GM23338 (cell line): ENCODE data around the gene FLT1. TPM values are rescaled to one million over a fixed set of nuclear protein-coding genes. Genes with fewer than 3 reads are reported as not detected.
A peak's percentile ranks its signal among the peaks of the same experiment; 100 is the strongest.

Source experiments
- ATAC-seq: fragments of 200-7000 bp; cut with Tn5 transposase; 3 replicates; pipeline ENCODE4 v1.9.1; 2020
- DNase-seq: peaks from one replicate; pipeline ENCODE4 v3.0.0-alpha.2; 2015; ENCODE audit warnings: low spot score
- H2AFZ ChIP-seq: fragments of 200-600 bp; sonication (generic); 2 replicates; pipeline ENCODE4 v1.8.0; 2016; ENCODE audit warnings: antibody characterized with exemption, mild to moderate bottlenecking, moderate library complexity
- H3F3A ChIP-seq: fragments of 200-600 bp; sonication (generic); replicated peaks from 2 replicates; pipeline ENCODE4 v1.8.0; 2017; ENCODE audit warnings: antibody characterized with exemption, mixed run types, low read depth
- H3K27ac ChIP-seq: fragments of 200-600 bp; sonication (generic); 2 replicates; pipeline ENCODE4 v1.6.1; 2016; ENCODE audit warnings: low read depth
- H3K27me3 ChIP-seq: fragments of 200-600 bp; sonication (generic); 2 replicates; pipeline ENCODE4 v1.8.0; 2016; ENCODE audit warnings: mild to moderate bottlenecking, mixed run types, moderate library complexity; ENCODE audit not compliant: insufficient read depth
- H3K36me3 ChIP-seq: fragments of 200-600 bp; sonication (generic); 2 replicates; pipeline ENCODE4 v1.8.0; 2016; ENCODE audit warnings: mild to moderate bottlenecking; ENCODE audit not compliant: insufficient read depth
- H3K4me1 ChIP-seq: fragments of 200-600 bp; sonication (generic); 2 replicates; pipeline ENCODE4 v1.8.0; 2016; ENCODE audit warnings: mild to moderate bottlenecking, moderate library complexity; ENCODE audit not compliant: insufficient read depth
- H3K4me2 ChIP-seq: fragments of 200-600 bp; sonication (generic); 2 replicates; pipeline ENCODE4 v1.7.1; 2017; ENCODE audit warnings: mixed run types
- H3K4me3 ChIP-seq: fragments of 200-600 bp; sonication (generic); 2 replicates; pipeline ENCODE4 v1.6.1; 2016; ENCODE audit warnings: mixed run types
- H3K79me2 ChIP-seq: fragments of 200-600 bp; sonication (generic); replicated peaks from 2 replicates; pipeline ENCODE4 v1.8.0; 2017; ENCODE audit warnings: mild to moderate bottlenecking; ENCODE audit not compliant: insufficient read depth
- H3K9me2 ChIP-seq: fragments of 200-600 bp; sonication (generic); 2 replicates; pipeline ENCODE4 v1.8.0; 2017; ENCODE audit not compliant: insufficient read depth
- H4K20me1 ChIP-seq: fragments of 200-600 bp; sonication (generic); replicated peaks from 2 replicates; pipeline ENCODE4 v1.8.0; 2017; ENCODE audit warnings: mild to moderate bottlenecking; ENCODE audit not compliant: insufficient read depth
- H3K27ac Mint-ChIP-seq: 2 replicates; pipeline ENCODE4 v1.8.0; 2020; ENCODE audit warnings: inconsistent platforms, mild to moderate bottlenecking, moderate library complexity, mixed read lengths
- H3K27me3 Mint-ChIP-seq: 3 replicates; pipeline ENCODE4 v1.8.0; 2022; ENCODE audit warnings: low read depth, mild to moderate bottlenecking, moderate library complexity, mixed read lengths, inconsistent platforms; ENCODE audit not compliant: insufficient read depth, poor library complexity
- H3K36me3 Mint-ChIP-seq: 3 replicates; pipeline ENCODE4 v1.8.0; 2021; ENCODE audit warnings: low read depth, mild to moderate bottlenecking, inconsistent platforms, moderate library complexity, mixed read lengths
- H3K4me1 Mint-ChIP-seq: 3 replicates; pipeline ENCODE4 v1.8.0; 2020; ENCODE audit warnings: mild to moderate bottlenecking, inconsistent platforms, mixed read lengths
- H3K4me3 Mint-ChIP-seq: 3 replicates; pipeline ENCODE4 v1.8.0; 2021; ENCODE audit warnings: moderate library complexity, mild to moderate bottlenecking, inconsistent platforms, mixed read lengths
- H3K9me3 Mint-ChIP-seq: 3 replicates; pipeline ENCODE4 v1.8.0; 2020; ENCODE audit warnings: moderate library complexity, mild to moderate bottlenecking, inconsistent platforms, mixed read lengths
- CREB1 ChIP-seq: fragments of 250-450 bp; sonication (Bioruptor Pico); IDR thresholded peaks from 2 replicates; pipeline ENCODE4 v1.5.0; 2020; ENCODE audit warnings: low read depth, mild to moderate bottlenecking, moderate library complexity
- CTCF ChIP-seq, 2 experiments: fragments of 200-600 bp in 1 of 2; sonication (generic) in 1 of 2; conservative IDR thresholded peaks; 2 replicates each; pipeline versions ENCODE4 v1.5.1 to v1.6.1; 2016 to 2017; ENCODE audit warnings: antibody characterized with exemption in 2 of 2, low read depth in 2 of 2, mild to moderate bottlenecking in 2 of 2, moderate library complexity in 1 of 2
- ETS1 ChIP-seq: IDR thresholded peaks from 2 replicates; pipeline ENCODE4 v1.6.1; 2016; ENCODE audit warnings: antibody characterized with exemption
- EZH2 ChIP-seq: fragments of 200-600 bp; sonication (generic); IDR thresholded peaks from one replicate; pipeline ENCODE4 v1.8.0; 2017; ENCODE audit warnings: antibody characterized with exemption, mild to moderate bottlenecking, low read depth; ENCODE audit not compliant: unreplicated experiment
- EZH2phosphoT487 ChIP-seq: fragments of 200-600 bp; sonication (generic); IDR thresholded peaks from one replicate; pipeline ENCODE4 v1.8.1; 2018; ENCODE audit warnings: antibody characterized with exemption; ENCODE audit not compliant: unreplicated experiment
- JUNB ChIP-seq: IDR thresholded peaks from one replicate; pipeline ENCODE4 v1.6.1; 2016; ENCODE audit warnings: antibody characterized with exemption; ENCODE audit not compliant: unreplicated experiment
- NANOG ChIP-seq: IDR thresholded peaks from 2 replicates; pipeline ENCODE4 v1.6.1; 2016; ENCODE audit warnings: antibody characterized with exemption, borderline replicate concordance
- POLR2AphosphoS5 ChIP-seq: IDR thresholded peaks from 2 replicates; pipeline ENCODE4 v1.6.1; 2016; ENCODE audit warnings: antibody characterized with exemption, low read depth
- REST ChIP-seq: IDR thresholded peaks from one replicate; pipeline ENCODE4 v1.6.1; 2018; ENCODE audit warnings: antibody characterized with exemption; ENCODE audit not compliant: unreplicated experiment
- STAT1 ChIP-seq: IDR thresholded peaks from one replicate; pipeline ENCODE4 v1.6.1; 2016; ENCODE audit warnings: antibody characterized with exemption; ENCODE audit not compliant: unreplicated experiment
- ZNF114 ChIP-seq: fragments of 250-450 bp; sonication (Bioruptor Pico); IDR thresholded peaks from 2 replicates; pipeline ENCODE4 v1.5.0; 2020; ENCODE audit warnings: mild to moderate bottlenecking, moderate library complexity
- ZNF331 ChIP-seq: fragments of 250-450 bp; sonication (Bioruptor Pico); IDR thresholded peaks from 2 replicates; pipeline ENCODE4 v1.5.0; 2020; ENCODE audit warnings: low read depth, mild to moderate bottlenecking, moderate library complexity
- polyA plus RNA-seq: library from polyadenylated mRNA; unstranded; fragments of >200 nt; fragmentation: Nextera tagmentation; extraction: Ambion mirVana; gene quantifications from 2 replicates; pipeline ENCODE4 v1.2.1, GENCODE V29; 2016
- total RNA-seq: library from RNA; depleted of rRNA; stranded (reverse); fragments of >200 nt; shearing (Covaris generic); gene quantifications from 2 replicates; pipeline ENCODE4 v1.2.3, GENCODE V29; 2014

FLT1 gene
- total and polyA plus RNA-seq, 2 experiments from 2014 or later, result 26.8 to 116 TPM

- TF ChIP-seq CTCF (conservative IDR thresholded peaks at IDR 0.05; ENCODE audit: low read depth in 2 of 2) (no peak), CREB1 (CRISPR knock-in tag) (no peak), POLR2AphosphoS5 (no peak), ZNF331 (CRISPR knock-in tag) (no peak), STAT1 (no peak), JUNB (no peak), ZNF114 (CRISPR knock-in tag) (no peak), EZH2phosphoT487 (no peak), NANOG (no peak), ETS1 (no peak)
Observed at GRCh38 chr13:28457521-28457920, 37.4 kb downstream of the FLT1 start (continued).

- no peaks in the 10 kb centered on the region for H4K20me1 ChIP-seq
- peaks cover 49% of the 10 kb centered on the region for H3K4me1 Mint-ChIP-seq
Observed at GRCh38 chr13:28455580-28456194, 39.2 kb downstream of the FLT1 start.

More at GRCh38 chr13:28455580-28456194, 39.2 kb downstream of the FLT1 start:
- Mint-ChIP-seq H3K27ac (peak overlapping the region; percentile 58), H3K4me3 (no peak overlapping the region), H3K36me3 (peaks cover 79% of the 10 kb centered on the region), H3K27me3 (peaks cover 8% of the 10 kb centered on the region), H3K9me3 (no peaks in the 10 kb centered on the region; the same call in 2 of the 3 replicates)
- H3K27me3 ChIP-seq, result no peaks in the 10 kb centered on the region
- no peak overlapping the region for H2AFZ ChIP-seq
- H3K79me2 ChIP-seq, result peaks cover 30% of the 10 kb centered on the region
- TF ChIP-seq REST (no peak), EZH2 (no peak), CTCF (conservative IDR thresholded peaks at IDR 0.05; ENCODE audit: low read depth in 2 of 2) (no peak), NANOG (peak; percentile 59; the same call in 1 of the 2 replicates), CREB1 (CRISPR knock-in tag) (peak; percentile 76), STAT1 (no peak)
- H3K36me3 ChIP-seq, result peaks cover 19% of the 10 kb centered on the region; the same call in 1 of the 2 replicates
- peak overlapping the region; percentile 60 for H3K27ac ChIP-seq
- H3K9me2 ChIP-seq, result no peaks in the 10 kb centered on the region
- peak overlapping the region; percentile 12 for H3K4me2 ChIP-seq
- DNase-seq, result peak; percentile 71
- H3F3A ChIP-seq, result no peaks in the 10 kb centered on the region
- H3K4me3 ChIP-seq, result no peak overlapping the region
- peaks cover 52% of the 10 kb centered on the region for H3K4me1 ChIP-seq
- ATAC-seq, result peak; percentile 42
